Caki2 (cell line): ENCODE results near the gene ATRN. TPM values are rescaled to one million over a fixed set of nuclear protein-coding genes. Genes with fewer than 3 reads are reported as not detected.
"Not testable (repeated sequence)": the region's sequence is repeated elsewhere in the genome, so short reads cannot be mapped to it uniquely, and the experiment has no call there.

Experiments
- DNase-seq: peaks from one replicate; pipeline ENCODE4 v3.0.0-alpha.2; 2015; ENCODE audit warnings: low read depth
- in situ Hi-C: cut with HindIII; loops from 2 replicates; pipeline ENCODE4 v1.10.0; 2016; ENCODE audit warnings: low sequenced_read_pairs, low pct_unique_long_range_greater_than_20kb, mixed read lengths
- total RNA-seq: library from RNA; depleted of rRNA; stranded (reverse); fragments of >200 nt; shearing (Covaris generic); gene quantifications from 2 replicates; pipeline ENCODE4 v1.2.3, GENCODE V29; 2014; ENCODE audit warnings: low replicate concordance; rRNA removed

Gene ATRN
- 9.0 and 15.3 TPM in 2 replicates for total RNA-seq

DNA sequence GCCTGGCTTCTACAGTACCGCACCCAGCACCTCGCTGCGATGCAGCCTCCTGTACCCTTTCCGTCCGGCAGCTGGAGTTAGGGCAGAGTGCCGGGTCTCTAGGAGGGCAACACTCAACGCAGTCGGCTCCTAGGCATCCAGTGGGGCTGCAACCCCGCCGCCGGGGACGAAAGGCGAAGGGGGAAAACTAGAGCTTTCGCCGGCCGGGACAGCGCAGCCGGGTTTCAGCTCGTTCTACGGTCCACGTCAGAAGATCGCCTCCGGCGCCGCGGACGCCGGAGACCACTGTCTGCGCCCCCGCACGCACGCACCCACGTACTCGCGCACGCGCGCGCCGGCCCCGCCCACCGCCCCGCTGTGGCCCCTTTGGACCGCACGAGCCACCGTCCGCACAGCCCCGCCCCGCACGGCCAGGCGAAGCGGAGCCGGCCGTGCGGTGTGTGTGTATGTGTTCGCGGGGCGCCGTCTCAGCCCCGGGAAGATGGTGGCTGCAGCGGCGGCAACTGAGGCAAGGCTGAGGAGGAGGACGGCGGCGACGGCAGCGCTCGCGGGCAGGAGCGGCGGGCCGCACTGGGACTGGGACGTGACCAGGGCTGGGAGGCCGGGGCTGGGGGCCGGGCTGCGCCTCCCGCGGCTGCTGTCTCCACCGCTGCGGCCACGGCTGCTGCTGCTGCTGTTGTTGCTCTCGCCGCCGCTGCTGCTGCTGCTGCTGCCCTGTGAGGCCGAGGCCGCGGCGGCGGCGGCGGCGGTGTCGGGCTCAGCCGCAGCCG is at the start of gene ATRN:
TSS of gene ATRN (plus strand) at position 392 of the 770 bp plus-strand sequence. CDS start at position 482, 90 bp downstream.
- in situ Hi-C loops, result no loop called here
- peak; percentile 86 for DNase-seq

DNA sequence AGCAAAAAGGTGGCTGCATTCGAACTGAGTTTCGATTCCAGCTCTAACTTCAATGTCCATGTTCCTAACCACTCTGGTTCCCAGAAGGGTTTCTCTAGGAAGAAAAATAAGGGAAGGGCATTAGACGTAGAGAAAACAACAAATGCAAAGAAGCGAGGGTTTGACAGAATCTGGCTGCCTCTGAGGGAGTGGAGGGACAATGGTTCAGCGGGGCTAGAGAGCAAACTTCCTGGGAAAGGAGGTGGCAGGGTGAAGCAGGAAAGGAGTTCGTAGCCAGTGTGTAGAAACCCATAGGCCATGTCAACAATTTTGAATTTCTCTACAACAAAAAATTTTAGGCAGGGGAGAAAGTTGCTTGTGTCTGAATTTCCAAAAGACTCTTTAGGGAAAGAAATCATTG is 48.8 kb upstream of the ATRN start:
- in situ Hi-C loops, result no loop called here
- DNase-seq, result no peak

DNA sequence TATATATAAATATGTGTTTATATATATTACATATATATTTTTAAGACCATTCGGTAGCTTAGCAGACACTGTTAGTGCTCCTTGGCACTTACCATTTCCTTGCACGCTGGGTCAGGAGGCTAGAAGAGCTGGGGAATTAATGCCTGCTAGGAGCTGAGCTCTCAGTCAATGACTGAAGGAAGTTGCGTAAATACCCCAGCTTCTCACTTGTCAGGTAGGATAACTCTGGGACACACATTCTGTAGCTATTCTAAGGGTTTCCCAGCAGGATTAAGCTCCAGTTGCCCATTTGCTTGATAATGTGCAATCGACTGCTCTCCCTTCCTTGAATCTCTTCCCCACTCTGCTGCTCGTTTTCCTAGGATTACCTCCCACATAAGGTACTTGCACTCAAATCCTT is 47.7 kb upstream of the ATRN start:
- no peak for DNase-seq
- in situ Hi-C loops, result no loop called here

DNA sequence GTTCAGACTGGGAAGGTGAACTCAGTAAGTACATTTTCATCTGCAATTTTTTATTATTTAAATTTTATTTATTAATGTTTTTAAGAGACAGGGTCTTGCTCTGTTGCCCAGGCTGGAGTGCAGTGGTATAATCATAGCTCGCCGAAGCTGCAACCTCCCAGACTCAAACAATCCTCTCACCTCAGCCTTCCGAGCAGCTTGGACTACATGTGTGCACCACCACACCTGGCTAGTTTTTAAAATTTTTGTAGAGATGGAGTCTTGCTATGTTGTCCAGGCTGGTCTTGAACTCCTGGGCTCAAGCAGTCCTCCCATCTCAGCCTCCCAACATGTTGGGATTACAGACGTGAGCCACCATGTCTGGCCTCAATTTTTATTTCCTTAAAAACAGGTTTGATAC is 44.1 kb upstream of the ATRN start:
- DNase-seq, in situ Hi-C loops: not testable (repeated sequence)

DNA sequence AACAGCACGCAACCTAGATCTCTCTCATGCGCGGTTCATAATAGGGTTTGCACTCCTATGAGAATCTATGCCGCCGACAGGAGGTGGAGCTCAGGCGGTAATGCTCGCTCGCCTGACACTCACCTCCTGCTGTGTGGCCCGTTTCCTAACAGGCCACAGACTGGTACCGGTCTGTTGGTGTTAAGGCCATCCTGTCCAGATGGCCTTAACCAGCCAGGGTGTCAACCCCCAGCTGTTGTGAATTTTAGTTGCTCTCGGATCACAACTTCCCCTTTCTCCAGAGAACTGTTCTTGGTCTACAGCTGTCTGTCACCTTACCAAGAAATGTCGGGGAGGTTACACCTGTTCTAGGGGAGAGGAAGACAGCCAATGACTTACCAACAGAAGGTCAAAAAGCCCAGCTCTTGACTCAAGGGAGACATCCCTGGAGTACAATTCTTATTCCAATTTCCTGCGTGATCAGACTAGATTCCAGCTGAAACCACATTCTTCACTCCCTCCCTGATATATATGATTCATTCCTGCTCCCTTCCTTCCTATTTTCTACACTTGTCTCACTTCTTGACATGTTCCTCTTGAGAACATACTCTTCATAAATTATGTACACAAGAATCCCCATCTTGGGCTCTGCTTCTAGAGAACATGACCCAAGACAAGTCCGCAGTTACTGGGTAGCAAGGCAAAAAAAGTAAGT is 40.3 kb upstream of the ATRN start:
- no peak for DNase-seq
- in situ Hi-C loops, result no loop called here

DNA sequence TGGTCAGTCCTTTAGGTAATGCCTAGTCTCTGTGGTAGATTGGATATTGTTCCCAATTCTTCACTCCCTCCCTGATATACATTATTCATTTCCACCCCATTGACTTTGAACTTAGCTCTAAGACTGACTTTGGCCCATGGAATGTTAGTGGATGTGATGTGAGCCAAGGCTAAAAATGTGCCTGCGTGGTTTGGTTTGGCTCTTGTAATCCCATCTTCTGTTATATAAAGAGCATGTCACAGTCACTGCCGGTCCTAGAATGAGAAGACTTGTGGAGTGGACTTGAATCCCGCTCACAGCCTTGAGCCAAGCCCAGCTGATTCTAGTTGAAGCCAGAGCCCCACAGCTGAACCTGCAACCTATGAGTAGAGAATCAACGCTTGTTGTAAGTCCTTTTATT is 39.7 kb upstream of the ATRN start:
- DNase-seq, result no peak
- in situ Hi-C loops, result no loop called here

DNA sequence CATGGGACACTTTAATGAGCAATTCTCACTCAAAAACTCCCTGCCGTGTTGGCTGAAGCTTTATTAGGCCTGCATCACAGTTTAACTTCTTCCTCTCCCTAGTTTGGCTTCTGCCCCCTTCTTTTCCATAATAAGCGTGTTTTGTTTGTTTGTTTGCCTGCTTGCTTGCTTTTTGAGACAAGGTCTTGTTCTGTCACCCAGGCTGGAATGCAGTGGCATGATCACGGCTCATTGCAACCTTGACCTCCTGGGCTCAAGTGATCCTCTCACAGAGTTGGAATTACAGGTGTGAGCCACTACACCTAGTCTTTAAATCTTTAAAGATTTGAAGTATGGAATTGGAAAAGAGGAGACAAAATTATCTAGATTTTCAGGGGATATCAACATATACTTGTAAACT is 38.0 kb upstream of the ATRN start:
- DNase-seq, result no peak
- in situ Hi-C loops, result no loop called here

DNA sequence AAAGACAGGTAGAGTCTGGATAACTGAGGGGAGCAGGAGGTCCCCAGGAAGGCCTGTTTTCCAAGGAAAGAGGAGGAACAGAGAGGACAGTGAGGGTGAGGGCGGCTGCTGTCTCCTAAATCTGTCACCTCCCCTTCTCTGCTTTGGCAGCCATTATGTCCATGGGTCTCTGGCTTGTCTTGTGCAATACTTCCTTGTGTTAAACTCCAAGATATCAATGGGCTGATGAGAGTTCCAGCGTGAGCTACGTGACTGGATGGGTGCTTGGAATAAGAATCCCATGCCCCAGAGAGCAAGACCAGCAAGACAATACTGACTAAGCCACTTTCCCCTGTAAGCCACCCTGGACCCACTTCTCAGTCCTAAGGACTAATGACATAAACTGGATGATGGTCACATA is 37.1 kb upstream of the ATRN start:
- in situ Hi-C loops, result no loop called here
- no peak for DNase-seq

DNA sequence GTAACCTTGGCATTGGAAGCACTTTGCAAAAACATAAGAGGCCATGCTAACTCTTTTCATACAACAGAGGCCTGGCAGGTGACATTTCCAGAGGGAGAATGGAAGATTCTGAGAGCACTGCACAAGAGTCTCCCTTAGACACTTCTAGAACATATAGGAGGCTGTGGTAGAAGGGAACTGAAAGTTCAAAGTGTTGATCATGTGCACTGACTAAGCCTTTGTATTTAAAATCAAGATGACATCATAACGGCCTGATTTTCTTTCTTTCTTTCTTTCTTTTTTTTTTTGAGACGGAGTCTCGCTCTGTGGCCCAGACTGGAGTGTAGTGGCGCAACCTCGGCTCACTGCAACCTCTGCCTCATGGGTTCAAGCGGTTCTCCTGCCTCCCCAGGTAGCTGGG is 36.6 kb upstream of the ATRN start:
- in situ Hi-C loops, result no loop called here
- no peak for DNase-seq

DNA sequence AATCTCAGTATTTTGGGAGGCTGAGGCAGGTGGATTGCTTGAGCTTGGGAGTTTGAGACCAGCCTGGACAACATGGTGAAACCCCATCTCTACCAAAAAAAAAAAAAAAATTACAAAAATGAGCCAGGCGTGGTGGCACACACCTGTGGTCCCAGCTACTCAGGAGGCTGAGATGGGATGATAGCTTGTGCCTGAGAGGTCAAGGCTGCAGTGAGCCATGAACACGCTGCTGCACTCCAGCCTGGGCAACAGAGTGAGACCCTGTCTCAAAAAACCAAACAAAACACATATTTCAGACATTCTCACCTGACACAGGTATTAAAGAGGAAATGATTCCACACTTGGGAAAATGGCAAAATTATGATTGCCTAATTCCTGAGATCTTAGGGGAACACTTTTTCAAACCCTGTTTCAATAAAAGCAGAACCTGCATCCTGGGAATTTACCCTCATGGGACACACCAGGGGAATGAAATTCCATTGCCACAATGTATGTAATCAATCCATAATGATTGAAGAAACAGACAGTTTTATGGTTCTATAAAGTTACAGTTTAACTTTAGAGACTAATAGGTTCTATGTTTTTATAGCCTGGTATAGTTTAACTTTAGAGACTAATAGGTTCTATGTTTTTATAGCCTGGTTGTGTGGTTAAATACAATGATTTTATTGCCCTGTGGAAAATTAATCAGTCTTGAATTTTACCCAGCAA is 33.8 kb upstream of the ATRN start:
- in situ Hi-C loops, result no loop called here
- DNase-seq, result peak; percentile 59

DNA sequence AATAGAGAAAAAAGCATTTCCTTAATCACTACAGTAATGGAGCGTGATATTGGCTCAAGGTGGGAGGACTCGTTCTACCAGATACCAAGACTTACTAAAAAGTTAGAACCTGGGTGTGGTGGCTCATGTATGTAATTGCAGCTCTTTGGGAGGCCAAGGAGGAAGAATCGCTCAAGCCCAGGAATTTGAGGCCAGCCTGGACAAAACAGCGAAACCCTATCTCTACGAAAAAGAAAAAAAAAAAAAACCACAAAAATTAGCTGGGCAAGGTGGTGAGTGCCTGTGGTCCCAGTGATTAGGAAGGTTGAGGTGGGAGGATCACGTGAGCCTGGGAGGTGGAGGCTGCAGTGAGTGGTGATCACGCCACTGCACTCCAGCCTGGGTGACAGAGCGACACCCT is 24.0 kb upstream of the ATRN start:
- DNase-seq, result no peak
- in situ Hi-C loops, result no loop called here

DNA sequence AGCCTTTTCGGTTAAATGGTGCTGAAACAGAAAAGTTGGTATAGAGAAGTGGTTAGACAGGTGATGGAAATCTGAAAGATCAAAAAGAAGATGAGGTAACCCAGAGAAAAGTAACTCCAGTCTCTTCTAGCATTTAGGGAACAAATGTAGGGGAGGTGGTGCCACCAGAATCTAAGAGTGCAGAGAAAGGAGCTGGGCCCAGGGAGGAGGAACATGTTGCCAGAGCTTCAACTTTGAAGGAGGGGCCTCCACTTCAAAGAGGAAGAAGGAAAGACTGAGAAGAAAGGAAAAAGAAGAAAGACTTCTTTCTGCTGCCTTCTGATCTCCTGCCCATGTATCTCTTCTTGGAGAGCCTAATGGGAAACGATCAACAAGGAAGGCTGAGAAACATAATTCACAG is 23.5 kb upstream of the ATRN start:
- in situ Hi-C loops, result no loop called here
- no peak for DNase-seq

DNA sequence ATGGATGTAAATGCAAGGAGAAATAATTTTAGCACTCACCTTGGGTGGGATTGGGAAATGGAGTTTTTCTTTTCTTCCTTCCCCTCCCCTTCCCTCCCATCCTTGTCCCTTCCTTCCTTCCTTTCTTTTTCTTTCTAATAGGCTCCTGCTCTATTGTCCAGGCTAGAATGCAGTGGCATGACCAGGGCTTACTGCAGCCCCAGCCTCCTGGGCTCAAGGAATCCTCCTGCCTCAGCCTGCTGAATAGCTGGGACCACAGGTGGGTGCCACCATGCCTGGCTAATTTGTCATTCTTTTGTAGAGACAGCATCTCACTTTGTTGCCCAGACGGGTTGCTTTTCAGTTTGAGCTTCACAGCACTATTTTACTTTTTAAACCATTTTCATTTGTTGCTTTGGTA is 21.5 kb upstream of the ATRN start:
- in situ Hi-C loops, result no loop called here
- no peak for DNase-seq

DNA sequence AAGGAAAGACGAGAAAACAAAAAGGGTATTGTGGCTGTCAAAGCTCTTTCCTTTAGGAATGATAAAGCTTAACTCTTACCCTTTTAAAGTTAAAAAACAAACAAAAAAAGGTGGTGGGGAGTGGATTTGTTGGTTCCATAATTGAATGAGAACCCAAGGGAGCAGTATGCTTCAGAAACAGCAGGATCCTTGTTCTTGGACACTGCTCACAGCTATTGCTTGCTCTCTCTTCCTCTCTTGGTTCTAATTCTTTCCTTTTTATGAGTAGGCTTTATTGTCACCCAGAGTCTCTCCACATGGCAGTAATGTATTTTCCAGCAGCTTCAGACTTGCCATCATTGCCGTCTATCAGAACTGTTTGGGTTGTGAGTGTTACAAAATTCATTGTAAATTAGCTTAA is 18.7 kb upstream of the ATRN start:
- DNase-seq, result no peak
- in situ Hi-C loops, result no loop called here

DNA sequence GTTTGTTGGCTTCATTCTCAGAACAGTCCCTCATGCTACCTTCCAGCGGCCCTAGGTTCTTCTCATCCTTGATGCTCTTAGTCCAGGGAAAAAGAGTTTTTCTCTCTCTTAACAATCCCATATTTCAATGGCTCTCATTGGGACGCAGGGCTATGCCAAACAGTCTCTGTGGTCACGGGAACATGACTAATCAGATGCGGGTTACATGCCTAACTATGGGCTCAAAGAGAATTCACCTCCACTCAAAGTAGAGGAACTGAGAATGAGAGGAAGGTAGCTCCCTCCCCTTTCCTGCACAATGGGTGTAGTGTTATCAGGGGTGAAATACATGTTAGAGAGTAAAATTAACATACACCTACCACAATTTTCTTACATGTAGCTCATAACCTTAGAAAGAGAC is 18.1 kb upstream of the ATRN start:
- no peak for DNase-seq
- in situ Hi-C loops, result no loop called here

DNA sequence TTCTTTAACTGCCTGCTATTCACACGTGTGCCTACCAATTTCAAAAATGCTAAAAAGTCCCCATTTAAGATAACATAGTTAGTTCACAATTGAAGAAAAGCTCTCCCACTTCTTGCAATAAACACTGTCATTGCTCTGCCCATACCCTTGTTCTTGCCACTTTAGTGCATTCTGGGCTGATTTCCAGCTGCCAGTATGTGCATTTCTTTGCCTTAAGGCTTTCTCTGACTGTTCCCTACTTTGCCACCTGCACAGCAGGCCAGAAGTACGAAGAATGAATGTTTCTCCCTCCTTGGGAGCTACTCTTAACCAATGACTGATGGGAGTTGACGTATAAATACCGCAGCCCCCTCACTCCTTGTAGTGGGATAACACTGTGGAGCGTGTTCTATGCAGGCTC is 16.0 kb upstream of the ATRN start:
- DNase-seq, result no peak
- in situ Hi-C loops, result no loop called here

DNA sequence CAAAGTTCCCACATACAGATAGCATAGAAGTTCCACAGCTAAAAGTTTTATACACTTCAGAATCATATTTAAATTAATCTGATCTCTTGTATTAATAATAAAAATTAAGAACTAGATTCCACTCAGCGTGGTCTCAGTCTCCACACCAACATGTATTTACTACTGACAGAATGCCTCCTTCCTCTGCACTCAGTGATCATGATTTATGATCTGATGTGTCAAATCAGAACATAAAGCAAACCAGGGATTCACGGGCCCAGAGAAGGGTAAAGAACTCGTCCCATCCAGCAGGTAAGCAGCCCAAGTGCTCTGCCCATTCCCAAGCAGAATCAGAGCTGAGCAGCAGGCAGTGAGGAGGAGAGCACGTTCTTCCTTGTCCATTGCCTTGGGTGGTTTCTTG is 14.2 kb upstream of the ATRN start:
- in situ Hi-C loops, result no loop called here
- no peak for DNase-seq

DNA sequence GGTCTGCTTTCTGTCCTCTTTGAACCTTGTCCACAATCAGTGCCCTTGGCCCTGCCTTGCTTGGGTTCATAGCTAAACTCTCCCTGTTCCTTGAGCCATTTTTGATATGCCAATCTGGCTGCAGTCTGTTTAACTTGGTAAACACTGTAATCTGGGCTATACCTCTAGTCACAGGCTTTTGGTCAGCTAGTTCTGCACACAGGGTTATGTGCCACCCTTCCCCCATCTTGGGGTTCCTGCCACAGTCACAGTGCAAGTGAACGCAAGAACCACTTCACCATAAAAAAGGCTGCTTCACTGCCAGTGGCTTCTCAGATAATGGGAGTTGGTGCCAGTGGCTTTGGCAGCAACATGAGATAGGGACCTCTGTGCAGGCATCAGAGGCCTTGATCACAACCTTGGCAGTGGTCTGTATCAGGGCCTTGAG is 10.9 kb upstream of the ATRN start:
- in situ Hi-C loops, result no loop called here

DNA sequence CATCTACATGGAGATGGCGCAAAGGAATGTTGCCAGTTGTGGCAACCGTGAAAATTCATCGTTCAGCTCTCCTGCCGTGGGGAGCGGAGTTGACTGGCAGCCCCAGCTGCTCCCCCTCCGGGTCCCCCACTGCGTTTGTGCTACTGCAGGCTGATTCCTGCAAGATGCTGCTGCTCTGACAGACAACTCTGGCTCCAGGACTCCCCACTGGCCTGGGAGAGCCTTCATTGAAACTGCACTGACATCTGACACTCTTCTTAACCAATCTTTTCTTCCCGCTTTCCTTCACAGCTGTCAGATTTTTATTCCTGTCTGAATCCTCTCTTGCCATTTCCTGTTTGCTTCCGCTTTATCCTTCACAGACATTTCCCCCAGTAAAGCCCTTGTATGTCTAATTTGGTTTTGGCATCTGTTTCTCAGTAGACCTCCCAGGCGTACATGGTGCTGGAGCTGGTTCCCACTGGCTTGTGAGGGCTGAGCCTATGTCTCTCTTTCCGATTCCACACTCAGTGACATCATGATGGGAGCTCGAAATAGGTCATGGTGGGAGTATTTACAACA is 9.5 kb upstream of the ATRN start:
- no peak for DNase-seq
- in situ Hi-C loops, result no loop called here

More for the DNA sequence above, 10.9 kb upstream of the ATRN start:
- DNase-seq, result no peak
